Neural cell (in vitro differentiated cells): ENCODE results near the gene TMEM201. TPM values are rescaled to one million over a fixed set of nuclear protein-coding genes. Genes with fewer than 3 reads are reported as not detected.
"Not testable (repeated sequence)": the region's sequence is repeated elsewhere in the genome, so short reads cannot be mapped to it uniquely, and the experiment has no call there.

Experiments
- H2AFZ ChIP-seq: fragments of 200-600, 300-800 bp; sonication (generic), shearing (Covaris generic); 2 replicates; pipeline ENCODE4 v1.6.0; 2014; ENCODE audit warnings: low read depth, mild to moderate bottlenecking, antibody characterized with exemption, low read length, moderate library complexity
- H3F3A ChIP-seq: fragments of 200-600 bp; shearing (Covaris generic); 2 replicates; pipeline ENCODE4 v1.6.1; 2016; ENCODE audit warnings: mild to moderate bottlenecking, moderate library complexity, mixed read lengths, antibody characterized with exemption, low read length; ENCODE audit not compliant: insufficient read depth, poor library complexity, severe bottlenecking
- H3K27ac ChIP-seq: fragments of 200-600, 300-800 bp; sonication (generic), shearing (Covaris generic); 2 replicates; pipeline ENCODE4 v1.5.1; 2014; ENCODE audit warnings: mild to moderate bottlenecking, low read length, moderate library complexity
- H3K27me3 ChIP-seq: fragments of 300-800, 200-600 bp; sonication (generic), shearing (Covaris generic); 2 replicates; pipeline ENCODE4 v1.6.0; 2014; ENCODE audit warnings: mild to moderate bottlenecking, low read depth, low read length, moderate library complexity; ENCODE audit not compliant: insufficient read depth
- H3K36me3 ChIP-seq: fragments of 300-800, 200-600 bp; sonication (generic), shearing (Covaris generic); 2 replicates; pipeline ENCODE4 v1.5.1; 2014; ENCODE audit warnings: mild to moderate bottlenecking, antibody characterized with exemption, low read length, moderate library complexity; ENCODE audit not compliant: insufficient read depth
- H3K4me2 ChIP-seq: fragments of 300-800, 200-600 bp; sonication (generic), shearing (Covaris generic); 2 replicates; pipeline ENCODE4 v1.6.0; 2014; ENCODE audit warnings: mild to moderate bottlenecking, low read length
- H3K4me3 ChIP-seq: fragments of 300-800, 200-600 bp; sonication (generic), shearing (Covaris generic); 2 replicates; pipeline ENCODE4 v1.5.1; 2014; ENCODE audit warnings: mild to moderate bottlenecking, low read length, moderate library complexity
- H3K79me2 ChIP-seq: fragments of 200-600 bp; shearing (Covaris generic); replicated peaks from 2 replicates; pipeline ENCODE4 v1.6.0; 2014; ENCODE audit warnings: mild to moderate bottlenecking, low read length, moderate library complexity; ENCODE audit not compliant: insufficient read depth
- H3K9ac ChIP-seq: fragments of 300-800, 200-600 bp; sonication (generic), shearing (Covaris generic); 2 replicates; pipeline ENCODE4 v1.6.1; 2016; ENCODE audit warnings: mild to moderate bottlenecking, low read length, mixed read lengths
- H3K9me2 ChIP-seq: fragments of 200-600 bp; shearing (Covaris generic); 2 replicates; pipeline ENCODE4 v1.6.1; 2016; ENCODE audit warnings: mild to moderate bottlenecking, low read length, mixed read lengths; ENCODE audit not compliant: insufficient read depth
- H3K9me3 ChIP-seq: fragments of 200-600, 300-800 bp; sonication (generic), shearing (Covaris generic); 2 replicates; pipeline ENCODE4 v1.6.1; 2016; ENCODE audit warnings: mild to moderate bottlenecking, mixed run types, low read length, moderate library complexity, mixed read lengths
- H4K20me1 ChIP-seq: fragments of 200-600 bp; shearing (Covaris generic); 2 replicates; pipeline ENCODE4 v1.6.1; 2016; ENCODE audit warnings: mild to moderate bottlenecking, mixed run types; ENCODE audit not compliant: insufficient read depth
- EP300 ChIP-seq: fragments of 450-650 bp; conservative IDR thresholded peaks from 2 replicates; pipeline ENCODE4 v1.6.1; 2014; ENCODE audit warnings: antibody characterized with exemption, mild to moderate bottlenecking, moderate library complexity; ENCODE audit not compliant: poor library complexity, severe bottlenecking
- EZH2 ChIP-seq: fragments of 200-600, 300-800 bp; shearing (Covaris generic), sonication (generic); IDR thresholded peaks from 2 replicates; pipeline ENCODE4 v1.6.1; 2014; ENCODE audit warnings: antibody characterized with exemption, low read length, borderline replicate concordance, mild to moderate bottlenecking; ENCODE audit not compliant: insufficient read depth, poor library complexity, severe bottlenecking
- MXI1 ChIP-seq: fragments of 450-650 bp; conservative IDR thresholded peaks from 2 replicates; pipeline ENCODE4 v1.6.1; 2014; ENCODE audit warnings: antibody characterized with exemption, mild to moderate bottlenecking; ENCODE audit not compliant: poor library complexity, severe bottlenecking
- POLR2AphosphoS5 ChIP-seq: IDR thresholded peaks from 2 replicates; pipeline ENCODE4 v1.6.1; 2012
- RAD21 ChIP-seq: fragments of 450-650 bp; conservative IDR thresholded peaks from 2 replicates; pipeline ENCODE4 v1.6.1; 2014; ENCODE audit warnings: antibody characterized with exemption, mild to moderate bottlenecking, moderate library complexity
- SMC3 ChIP-seq: fragments of 450-650 bp; conservative IDR thresholded peaks from 2 replicates; pipeline ENCODE4 v1.6.1; 2014; ENCODE audit warnings: antibody characterized with exemption, mild to moderate bottlenecking, moderate library complexity; ENCODE audit not compliant: poor library complexity
- TAF1 ChIP-seq: IDR thresholded peaks from 2 replicates; pipeline ENCODE4 v1.6.1; 2012; ENCODE audit warnings: low read depth
- polyA plus RNA-seq: library from polyadenylated mRNA; depleted of rRNA; stranded (reverse); fragments of >200 nt; gene quantifications from 2 replicates; pipeline ENCODE4 v1.2.3, GENCODE V29; 2014
- TF ChIP-seq, protein P1 (sequence below): IDR thresholded peaks from 2 replicates; pipeline ENCODE4 v1.6.1; 2012; ENCODE audit warnings: borderline replicate concordance
- TF ChIP-seq, protein P2 (sequence below): fragments of 450-650 bp; IDR thresholded peaks from 2 replicates; pipeline ENCODE4 v1.5.1; 2014; ENCODE audit warnings: antibody characterized with exemption, mild to moderate bottlenecking, moderate library complexity; ENCODE audit not compliant: poor library complexity, severe bottlenecking

Gene TMEM201
- polyA plus RNA-seq, 1 donor from 2014 or later, result 7.3 TPM

- H3K4me2 ChIP-seq, result no peak overlapping the region
- H3F3A ChIP-seq, result no peaks in the 10 kb centered on the region
- no peaks in the 10 kb centered on the region for H3K36me3 ChIP-seq
- no peak overlapping the region for H3K9ac ChIP-seq
- TF ChIP-seq, protein P1, sequence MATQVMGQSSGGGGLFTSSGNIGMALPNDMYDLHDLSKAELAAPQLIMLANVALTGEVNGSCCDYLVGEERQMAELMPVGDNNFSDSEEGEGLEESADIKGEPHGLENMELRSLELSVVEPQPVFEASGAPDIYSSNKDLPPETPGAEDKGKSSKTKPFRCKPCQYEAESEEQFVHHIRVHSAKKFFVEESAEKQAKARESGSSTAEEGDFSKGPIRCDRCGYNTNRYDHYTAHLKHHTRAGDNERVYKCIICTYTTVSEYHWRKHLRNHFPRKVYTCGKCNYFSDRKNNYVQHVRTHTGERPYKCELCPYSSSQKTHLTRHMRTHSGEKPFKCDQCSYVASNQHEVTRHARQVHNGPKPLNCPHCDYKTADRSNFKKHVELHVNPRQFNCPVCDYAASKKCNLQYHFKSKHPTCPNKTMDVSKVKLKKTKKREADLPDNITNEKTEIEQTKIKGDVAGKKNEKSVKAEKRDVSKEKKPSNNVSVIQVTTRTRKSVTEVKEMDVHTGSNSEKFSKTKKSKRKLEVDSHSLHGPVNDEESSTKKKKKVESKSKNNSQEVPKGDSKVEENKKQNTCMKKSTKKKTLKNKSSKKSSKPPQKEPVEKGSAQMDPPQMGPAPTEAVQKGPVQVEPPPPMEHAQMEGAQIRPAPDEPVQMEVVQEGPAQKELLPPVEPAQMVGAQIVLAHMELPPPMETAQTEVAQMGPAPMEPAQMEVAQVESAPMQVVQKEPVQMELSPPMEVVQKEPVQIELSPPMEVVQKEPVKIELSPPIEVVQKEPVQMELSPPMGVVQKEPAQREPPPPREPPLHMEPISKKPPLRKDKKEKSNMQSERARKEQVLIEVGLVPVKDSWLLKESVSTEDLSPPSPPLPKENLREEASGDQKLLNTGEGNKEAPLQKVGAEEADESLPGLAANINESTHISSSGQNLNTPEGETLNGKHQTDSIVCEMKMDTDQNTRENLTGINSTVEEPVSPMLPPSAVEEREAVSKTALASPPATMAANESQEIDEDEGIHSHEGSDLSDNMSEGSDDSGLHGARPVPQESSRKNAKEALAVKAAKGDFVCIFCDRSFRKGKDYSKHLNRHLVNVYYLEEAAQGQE, result no peak
- TF ChIP-seq TAF1 (no peak), EP300 (no peak), SMC3 (no peak), EZH2 (no peak), POLR2AphosphoS5 (no peak), RAD21 (no peak), MXI1 (no peak)
- TF ChIP-seq, protein P2, sequence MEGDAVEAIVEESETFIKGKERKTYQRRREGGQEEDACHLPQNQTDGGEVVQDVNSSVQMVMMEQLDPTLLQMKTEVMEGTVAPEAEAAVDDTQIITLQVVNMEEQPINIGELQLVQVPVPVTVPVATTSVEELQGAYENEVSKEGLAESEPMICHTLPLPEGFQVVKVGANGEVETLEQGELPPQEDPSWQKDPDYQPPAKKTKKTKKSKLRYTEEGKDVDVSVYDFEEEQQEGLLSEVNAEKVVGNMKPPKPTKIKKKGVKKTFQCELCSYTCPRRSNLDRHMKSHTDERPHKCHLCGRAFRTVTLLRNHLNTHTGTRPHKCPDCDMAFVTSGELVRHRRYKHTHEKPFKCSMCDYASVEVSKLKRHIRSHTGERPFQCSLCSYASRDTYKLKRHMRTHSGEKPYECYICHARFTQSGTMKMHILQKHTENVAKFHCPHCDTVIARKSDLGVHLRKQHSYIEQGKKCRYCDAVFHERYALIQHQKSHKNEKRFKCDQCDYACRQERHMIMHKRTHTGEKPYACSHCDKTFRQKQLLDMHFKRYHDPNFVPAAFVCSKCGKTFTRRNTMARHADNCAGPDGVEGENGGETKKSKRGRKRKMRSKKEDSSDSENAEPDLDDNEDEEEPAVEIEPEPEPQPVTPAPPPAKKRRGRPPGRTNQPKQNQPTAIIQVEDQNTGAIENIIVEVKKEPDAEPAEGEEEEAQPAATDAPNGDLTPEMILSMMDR, result no peak
- no peaks in the 10 kb centered on the region for H3K79me2 ChIP-seq
- no peak overlapping the region for H2AFZ ChIP-seq
- no peaks in the 10 kb centered on the region for H3K9me3 ChIP-seq
- H3K27me3 ChIP-seq, result no peaks in the 10 kb centered on the region
- H3K4me3 ChIP-seq, result no peak overlapping the region
- no peaks in the 10 kb centered on the region for H4K20me1 ChIP-seq
- no peak overlapping the region for H3K27ac ChIP-seq
- H3K9me2 ChIP-seq, result no peaks in the 10 kb centered on the region
Observed at GRCh38 chr1:9558946-9559545, 29.7 kb upstream of the TMEM201 start.

DNA sequence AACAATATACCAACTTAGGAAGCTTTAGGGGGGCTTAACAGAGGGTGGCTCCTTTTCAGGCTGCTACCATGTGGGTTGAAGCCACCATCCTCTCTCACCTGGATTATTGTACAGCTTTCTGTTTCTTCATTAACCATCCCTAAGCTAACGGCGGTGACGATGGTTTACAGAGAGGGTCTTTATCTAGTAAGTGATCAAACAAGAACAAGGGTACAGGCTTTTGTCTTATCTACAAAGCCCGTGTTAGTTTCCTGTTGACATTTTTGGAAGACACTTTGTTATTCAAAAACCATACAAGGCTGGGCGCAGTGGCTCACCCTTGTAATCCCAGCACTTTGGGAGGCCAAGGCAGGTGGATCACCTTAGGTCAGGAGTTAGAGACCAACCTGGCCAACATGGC, 29.0 kb upstream of the TMEM201 start:
- no peaks in the 10 kb centered on the region for H3K9me3 ChIP-seq
- H3K27ac ChIP-seq, result no peak overlapping the region
- no peak overlapping the region for H3K4me3 ChIP-seq
- H2AFZ ChIP-seq, result no peak overlapping the region
- no peaks in the 10 kb centered on the region for H3F3A ChIP-seq
- no peaks in the 10 kb centered on the region for H3K36me3 ChIP-seq
- no peaks in the 10 kb centered on the region for H3K9me2 ChIP-seq
- no peak overlapping the region for H3K9ac ChIP-seq
- TF ChIP-seq EP300, result no peak
- no peak for TF ChIP-seq MXI1
- no peak for TF ChIP-seq POLR2AphosphoS5
- no peak for TF ChIP-seq SMC3
- TF ChIP-seq, protein P1, result no peak
- no peak for TF ChIP-seq RAD21
- TF ChIP-seq, protein P2, result no peak
- no peak for TF ChIP-seq EZH2
- TF ChIP-seq TAF1, result no peak
- no peaks in the 10 kb centered on the region for H3K79me2 ChIP-seq
- H4K20me1 ChIP-seq, result no peaks in the 10 kb centered on the region
- no peaks in the 10 kb centered on the region for H3K27me3 ChIP-seq
- no peak overlapping the region for H3K4me2 ChIP-seq

DNA sequence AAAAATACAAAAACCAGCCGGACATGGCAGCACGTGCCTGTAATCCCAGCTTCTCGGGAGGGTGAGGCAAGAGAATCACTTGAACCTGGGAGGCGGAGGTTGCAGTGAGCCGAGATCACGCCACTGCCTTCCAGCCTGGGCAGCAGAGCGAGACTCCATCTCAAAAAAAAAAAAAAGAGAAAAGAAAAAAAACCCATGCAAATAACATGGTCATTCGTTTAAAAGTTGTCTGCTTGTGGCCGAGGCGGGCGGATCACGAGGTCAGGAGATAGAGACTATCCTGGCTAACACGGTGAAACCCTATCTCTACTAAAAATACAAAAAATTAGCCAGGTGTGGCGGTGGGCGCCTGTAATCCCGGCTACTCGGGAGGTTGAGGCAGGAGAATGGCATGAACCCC, 28.6 kb upstream of the TMEM201 start:
- H3K9me2 ChIP-seq, H3K9me3 ChIP-seq, H2AFZ ChIP-seq, H3K4me3 ChIP-seq, H3F3A ChIP-seq, H3K4me2 ChIP-seq, H3K36me3 ChIP-seq, H3K9ac ChIP-seq, H3K27me3 ChIP-seq, H3K27ac ChIP-seq, H3K79me2 ChIP-seq, H4K20me1 ChIP-seq: not testable (repeated sequence)
